ENCODE results near the gene TGFBR3.

The TGFBR3 gene

DNA sequence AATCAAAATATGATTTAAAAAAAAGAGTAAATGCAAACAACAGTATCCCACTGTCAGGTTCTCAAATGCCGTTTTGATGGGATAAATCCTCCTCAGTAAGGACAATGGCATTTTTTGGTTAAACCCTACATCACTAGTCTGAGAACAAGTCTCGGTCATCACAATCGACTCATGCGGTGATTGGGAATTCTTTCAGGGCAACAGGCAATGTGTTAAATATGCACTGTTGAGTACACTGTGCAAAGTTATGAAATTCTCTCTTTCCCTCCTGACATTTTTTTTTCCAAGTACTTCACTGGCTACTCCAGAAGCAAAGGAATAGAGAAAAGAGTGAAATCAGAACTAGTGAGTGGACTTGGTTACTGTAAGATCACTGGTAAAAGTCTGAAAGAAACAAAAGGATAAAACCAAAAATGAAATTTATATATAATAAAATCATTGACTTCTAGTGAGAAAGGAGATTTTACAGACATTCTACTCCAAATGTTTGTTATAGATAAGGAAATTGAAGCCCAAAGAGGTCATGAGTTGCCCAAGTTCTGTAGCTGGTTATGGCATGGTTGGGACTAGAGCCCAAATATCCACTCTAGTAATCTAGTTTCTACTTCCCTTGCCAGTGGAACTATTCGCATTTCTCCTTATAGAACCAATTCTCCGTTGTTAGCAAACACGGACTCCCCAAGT, 111.3 kb downstream of the TGFBR3 start:
- no peak for DNase-seq

DNA sequence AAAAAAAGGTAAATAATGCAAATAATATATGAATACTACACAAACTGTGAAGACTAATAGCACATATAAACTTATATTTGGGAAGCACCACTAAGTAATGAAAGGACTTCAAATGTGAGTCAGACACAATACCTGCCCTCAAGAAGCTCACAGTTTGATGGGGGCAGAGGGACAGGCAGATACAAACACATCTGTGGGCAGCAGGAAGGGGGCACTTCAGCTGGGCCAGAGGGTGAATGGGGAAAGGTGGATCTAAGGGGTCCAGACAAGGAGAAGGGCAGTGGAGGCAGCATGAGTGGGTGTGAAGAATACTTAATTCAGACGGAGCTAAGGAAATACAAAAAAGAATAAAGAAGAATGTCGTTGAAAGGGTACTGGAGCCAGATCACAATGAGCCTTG, 114.2 kb downstream of the TGFBR3 start:
- no peak for DNase-seq

DNA sequence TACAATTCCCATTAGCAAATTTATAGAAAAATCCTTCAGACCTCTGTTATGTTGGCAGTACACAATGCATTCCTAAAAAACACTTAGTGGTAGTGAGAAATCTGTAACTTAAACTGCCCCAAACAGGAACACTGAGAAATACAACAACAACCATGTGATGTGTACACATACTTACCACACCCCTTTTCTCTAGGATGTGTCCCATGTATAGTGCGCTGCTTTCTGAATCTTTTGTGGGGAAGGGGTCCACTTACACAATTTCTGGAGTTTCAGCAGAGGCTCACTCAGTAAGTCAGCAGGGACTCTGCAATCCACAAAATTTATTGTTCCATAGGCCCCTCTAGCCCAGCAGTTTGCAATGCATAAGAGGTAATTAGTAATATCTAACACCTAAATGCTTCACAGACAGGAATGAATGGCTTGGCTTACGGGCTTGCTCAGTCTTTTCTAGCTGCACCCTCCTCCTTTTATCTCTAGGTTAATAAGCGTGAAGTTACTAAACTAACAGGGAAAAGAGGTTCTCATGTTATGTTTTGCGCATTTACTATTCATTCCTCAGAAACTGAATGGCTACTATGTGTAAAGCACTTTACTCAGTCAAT, 115.2 kb downstream of the TGFBR3 start:
- DNase-seq = no peak

DNA sequence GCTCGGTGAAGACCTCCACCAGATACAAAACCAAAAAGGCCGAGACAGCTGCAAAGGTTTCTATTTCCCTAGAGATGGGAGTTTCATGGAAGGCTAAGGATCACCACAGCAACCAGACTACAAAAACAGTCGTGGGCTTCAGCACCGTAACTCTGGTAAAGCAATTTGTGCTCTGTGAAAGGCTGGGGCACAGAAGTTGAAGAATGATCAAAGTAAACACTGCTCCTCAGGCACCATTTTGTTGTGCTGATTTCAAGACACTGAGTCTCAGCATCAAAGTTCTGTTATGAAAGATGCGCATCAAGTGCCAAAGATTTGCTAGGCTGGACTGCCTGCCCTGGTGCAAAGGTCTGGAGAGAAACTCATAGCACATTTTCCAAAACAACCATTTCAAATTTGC, 116.2 kb downstream of the TGFBR3 start:
- no peak for DNase-seq

DNA sequence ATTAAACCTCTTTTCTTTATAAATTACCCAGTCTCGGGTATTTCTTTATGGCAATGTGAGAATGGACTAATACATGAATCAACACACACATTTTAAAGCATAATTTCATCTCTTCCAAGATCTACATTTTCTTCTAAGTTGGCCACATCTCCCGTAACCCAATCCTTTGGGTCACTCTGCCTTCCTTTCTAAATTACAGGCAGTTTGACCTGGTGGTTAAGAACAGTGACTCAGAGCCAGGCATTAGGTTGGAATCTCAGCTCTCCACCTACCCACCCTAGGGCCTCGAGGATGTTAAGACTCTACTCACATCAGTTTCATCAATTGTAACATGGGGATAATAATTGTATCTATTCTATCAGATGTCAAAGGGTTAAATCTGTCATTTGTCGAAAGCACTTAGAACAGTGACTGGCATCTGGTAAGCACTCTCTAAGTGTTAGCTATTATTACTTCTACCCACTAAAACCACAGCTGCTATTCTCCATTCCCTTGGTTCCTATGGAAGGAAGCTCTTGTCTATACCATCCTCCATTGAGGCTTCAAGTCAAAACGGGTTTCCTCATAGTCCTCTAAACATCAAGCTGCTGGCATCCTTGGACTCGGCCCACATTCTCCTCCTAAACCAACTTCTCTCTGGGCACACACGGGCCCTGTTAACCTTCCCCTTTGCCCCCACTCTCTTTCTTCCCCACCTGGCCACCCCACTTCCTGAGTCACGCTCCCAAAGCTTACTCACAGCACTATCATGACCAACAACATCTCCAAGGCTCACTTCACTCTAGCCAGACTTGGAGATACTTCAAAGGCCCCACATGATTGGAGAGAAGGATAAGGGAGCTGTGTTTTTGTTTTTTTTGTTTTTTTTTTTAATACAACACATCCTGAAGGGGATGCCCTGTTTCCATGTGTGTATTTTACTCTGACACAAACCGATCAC, 116.9 kb downstream of the TGFBR3 start:
- DNase-seq = no peak

DNA sequence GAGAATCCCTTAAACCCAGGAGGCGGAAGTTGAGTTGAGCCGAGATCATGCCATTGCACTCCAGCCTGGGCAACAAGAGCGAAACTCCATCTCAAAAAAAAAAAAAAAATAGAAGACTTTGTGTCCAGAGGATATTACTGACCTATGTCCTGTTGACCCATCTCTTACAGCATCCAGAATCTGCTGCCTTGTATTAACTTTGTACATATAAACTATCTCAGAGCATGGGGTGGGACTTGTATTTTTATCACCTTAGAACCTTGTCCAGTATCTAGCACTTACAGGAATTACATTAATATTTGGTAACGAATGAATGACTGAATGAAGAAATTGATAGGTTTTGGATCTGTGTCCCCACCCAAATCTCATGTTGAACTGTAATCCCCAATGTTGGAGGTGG, 117.8 kb downstream of the TGFBR3 start:
- DNase-seq = no peak

DNA sequence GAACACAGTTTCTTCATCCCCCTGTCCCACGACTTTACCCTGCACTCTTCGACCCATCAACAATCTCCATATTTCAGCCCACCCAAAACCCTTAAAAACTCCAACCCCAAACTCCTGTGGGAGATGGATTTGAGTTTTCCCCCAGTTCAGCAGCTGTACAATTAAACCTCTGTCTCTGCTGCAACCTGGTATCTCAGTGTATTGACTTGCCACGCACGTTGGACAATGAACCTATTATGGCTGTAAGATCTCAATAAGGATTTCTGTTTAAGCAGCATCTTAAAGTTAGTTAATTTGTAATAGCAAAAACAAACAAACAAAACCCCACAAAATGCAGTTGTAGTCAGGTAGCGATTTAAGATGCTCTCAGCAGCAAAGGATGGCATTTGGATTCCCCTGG, 119.1 kb downstream of the TGFBR3 start:
- DNase-seq = no peak

DNA sequence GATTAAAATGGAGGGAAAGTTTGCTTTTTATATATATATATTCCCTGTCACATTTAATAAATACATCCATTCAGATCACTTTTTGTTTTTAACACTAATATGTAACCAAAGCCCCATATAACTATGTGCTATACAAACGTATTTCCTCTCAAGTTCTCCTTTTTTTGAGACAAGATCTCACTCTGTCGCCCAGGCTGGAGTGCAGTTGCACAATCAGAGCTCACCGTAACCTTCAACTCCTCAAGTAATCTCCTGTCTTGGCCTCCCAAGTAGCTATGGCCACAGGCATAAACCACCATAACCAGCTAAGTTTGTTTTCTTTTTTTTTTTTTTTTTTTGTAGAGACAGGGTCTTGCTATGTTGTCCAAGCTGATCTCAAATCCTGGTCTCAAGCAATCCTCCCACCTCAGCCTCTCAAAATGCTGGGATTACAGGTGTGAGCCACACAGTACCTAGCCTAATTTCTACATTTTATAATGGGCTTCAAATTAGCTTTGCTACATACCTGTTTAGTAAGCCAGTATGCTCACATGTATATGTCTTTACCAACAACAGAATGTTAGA, 120.0 kb downstream of the TGFBR3 start:
- DNase-seq = no peak

DNA sequence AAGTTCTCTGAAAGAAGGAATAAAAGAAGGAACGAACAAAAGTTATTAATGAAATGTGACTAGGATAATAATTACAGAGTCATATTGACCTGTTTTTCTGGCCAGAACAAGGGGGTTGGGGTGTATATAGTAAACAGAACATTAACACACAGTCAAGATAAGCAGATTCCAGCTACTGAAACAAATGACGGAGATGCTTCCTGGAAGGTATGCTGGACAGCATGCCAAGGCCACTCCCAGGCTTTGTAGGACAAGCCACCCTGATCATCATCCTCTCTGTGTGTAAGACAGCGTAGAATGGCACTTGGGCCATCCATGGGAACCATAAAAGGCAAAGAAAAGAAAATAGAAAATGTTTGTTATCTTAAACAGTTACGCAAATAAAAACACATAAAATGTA, 120.7 kb downstream of the TGFBR3 start:
- no peak for DNase-seq

DNA sequence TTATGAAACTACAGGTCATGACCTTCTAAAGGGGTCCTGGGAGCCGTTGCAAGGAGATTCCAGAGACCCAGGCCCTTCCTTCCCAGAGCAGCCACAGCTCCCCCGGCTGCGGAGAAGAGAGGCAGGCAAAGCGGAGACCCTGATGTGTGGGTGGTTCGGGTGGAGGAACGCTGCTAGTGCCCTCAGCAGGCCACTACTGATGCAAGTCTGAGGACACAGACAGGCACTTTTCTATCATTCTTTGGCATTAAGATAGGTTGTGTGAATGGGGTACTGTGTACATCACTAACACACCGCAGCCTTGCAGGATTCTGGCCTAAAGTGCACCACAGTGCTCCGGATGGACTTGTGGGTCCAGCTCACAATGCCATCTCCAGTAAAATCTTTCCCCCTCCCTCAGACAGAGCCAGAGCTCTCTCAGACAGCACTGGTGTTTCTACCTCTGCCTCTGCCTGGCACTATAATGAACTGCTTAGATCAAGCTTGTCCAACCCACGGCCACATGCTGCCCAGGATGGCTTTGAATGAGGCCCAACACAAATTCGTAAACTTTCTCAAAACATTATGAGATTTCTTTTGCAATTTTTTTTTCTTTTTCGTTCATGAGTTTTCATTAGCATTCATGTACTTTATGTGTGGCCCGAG, 121.4 kb downstream of the TGFBR3 start:
- no peak for DNase-seq

DNA sequence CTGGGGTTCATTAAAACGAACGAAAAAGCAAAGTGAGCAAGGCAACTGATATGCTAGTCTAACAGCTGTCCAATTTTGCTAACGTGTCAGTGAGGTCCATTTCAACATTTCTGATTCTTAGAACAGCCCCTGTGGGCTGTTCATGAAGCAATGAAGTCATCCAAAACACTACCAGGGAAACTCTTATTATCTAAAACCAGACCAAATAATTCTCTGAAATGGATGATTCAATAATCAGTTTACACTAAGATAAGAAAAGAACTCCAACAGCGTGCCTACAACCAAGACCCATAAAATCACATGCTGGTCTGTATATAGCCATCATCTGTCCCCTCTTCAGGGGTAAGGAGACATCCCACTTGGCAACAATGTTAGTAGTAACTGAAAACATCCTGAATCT, 122.7 kb downstream of the TGFBR3 start:
- no peak for DNase-seq

DNA sequence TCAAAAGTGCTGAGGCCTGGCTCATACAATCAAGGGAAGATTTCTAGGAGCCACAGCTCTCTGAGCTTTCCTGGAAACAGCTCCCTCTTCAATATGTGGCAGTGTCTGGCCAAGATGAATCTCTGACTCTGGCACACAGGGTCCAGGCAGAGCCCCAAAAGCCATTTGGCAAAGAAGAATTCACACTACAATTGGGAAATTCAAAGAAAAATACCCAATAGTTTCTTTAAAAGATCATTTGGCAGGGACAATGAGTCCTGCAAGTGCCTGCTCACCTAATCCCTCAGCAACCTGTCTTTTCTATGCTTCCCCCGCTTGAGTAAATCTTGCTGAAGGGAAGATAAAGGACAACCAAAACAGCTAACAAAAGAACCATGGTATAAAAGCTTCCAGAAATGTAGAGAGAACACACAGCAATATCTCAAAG, 124.6 kb downstream of the TGFBR3 start:
- DNase-seq = no peak

DNA sequence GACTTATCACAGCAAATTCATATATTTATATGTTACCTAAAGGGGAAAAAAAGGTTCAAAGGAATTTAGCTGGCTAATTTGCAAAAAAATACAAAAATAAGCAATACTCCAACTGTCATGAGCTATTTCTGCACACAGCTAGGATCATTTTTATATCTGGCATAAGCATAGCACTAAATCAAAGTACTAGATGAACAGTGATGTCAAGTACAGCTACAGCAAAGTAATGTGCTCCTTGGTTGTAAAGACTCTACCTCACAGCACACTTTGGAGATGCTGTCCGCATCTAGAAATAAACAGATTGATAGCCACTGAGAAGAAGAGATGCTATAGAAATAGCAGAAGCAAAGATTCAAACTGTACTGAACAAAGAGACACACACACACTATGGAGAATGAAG, 125.4 kb downstream of the TGFBR3 start:
- no peak for DNase-seq

DNA sequence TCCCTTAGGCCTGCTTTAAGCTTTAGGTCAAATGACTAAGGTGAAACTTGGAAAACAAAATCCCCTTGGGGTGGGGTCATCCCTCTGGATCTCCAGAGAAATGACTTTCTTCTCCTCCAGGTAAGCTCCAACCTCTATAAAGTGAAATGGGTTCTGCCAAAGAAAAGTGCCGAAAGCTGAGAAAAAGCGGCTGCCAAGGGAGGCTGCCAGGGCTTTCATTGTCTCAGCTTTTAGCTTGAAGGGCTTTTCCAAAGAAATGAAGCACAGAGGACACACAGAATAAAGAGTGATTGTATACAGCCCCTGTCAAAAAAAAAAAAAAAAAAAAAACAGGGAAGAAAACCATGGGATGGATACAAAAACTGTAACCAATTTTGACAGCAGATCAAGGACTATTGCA, 126.9 kb downstream of the TGFBR3 start:
- no peak for DNase-seq

DNA sequence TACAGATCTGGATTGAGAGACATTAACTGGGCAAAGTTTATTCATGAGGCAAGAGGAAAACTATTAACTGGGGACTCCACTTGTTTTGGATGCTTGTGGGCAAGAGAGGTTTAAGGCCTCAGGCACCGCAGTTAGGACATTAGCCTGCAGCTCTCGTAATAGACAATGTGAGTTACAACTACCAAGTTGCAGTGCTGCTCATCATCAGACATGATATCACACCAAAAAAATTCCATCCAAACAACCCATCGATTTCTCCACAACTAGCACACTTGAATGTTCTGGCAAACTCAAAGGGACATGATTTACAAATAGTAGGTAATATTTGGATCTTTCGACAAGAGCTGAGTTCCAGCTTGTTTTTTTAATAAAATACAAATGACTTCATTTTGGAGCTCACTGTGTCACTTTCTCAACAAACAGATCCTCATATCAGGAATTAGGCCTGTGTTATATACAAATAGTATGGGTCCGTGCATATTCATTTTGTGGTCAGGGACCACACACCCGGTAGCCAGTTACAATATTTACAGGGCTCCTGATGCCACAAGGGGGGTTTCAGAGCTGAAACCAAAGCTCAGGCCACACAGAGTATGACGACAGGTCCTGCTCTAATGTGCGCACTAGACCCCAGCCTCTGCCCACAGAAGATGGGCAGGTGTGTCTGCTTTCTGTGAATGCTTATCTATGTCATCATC, 128.0 kb downstream of the TGFBR3 start:
- no peak for DNase-seq

DNA sequence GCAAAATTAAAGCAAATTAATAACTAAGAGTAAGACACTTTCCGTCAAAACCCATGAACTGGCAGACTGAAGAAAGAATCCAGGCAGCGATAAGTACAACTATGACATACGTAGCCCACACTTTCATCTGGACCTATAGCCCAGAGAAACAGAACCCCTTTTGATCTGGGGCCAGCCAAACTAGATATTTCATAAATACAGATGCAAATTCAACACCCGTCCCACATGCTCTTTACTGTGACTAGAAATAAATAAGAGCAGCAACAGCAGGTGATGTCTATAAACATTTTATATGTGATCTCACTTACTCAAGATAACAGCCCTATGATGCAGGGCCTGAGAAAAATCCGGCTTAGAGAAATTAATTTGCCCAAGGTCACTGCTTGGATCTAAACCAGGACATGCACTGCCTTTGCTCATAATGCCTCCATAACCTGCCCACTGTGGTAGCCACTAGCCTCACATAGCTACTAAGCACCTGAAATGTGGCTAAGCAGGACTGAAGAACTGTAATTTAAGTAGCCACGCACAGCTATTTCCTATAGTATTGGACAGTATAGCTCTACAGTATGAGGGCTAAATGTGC, 130.2 kb downstream of the TGFBR3 start:
- no peak for DNase-seq

DNA sequence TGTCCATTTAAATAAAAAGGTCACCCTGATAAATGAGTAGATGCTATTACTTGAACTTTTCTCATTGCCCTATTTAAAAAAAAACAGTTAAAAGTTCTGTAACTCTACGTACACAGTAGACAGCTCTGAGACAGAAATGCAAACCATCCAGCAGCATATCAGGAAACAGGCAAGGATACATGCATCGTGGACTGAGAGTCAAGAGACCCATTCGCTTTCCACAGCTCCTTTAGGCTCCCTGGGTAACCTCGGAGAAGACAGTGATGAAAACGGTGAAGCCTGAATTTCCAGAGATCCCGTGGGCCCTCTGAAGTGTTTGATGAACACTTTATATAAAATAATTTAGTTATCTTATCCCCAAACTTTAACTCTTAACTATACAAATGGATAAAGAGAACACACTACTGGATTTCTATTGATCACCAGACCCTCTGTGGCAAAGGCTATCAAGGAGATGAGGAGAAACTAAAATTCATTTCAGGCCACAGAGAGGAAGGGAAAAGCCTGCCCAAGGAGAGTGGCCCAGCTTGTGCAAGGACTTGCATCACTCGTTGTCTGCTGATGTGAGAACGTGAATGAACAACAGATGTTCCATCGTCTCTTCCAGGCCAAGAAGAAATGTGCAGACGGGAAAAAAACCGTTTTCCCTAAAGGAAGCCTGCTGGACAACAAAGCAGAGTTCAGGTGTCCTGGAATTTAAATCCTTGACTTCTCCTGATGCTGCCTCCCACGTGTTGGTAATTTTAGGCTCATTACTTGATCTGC, 131.0 kb downstream of the TGFBR3 start:
- DNase-seq = no peak

DNA sequence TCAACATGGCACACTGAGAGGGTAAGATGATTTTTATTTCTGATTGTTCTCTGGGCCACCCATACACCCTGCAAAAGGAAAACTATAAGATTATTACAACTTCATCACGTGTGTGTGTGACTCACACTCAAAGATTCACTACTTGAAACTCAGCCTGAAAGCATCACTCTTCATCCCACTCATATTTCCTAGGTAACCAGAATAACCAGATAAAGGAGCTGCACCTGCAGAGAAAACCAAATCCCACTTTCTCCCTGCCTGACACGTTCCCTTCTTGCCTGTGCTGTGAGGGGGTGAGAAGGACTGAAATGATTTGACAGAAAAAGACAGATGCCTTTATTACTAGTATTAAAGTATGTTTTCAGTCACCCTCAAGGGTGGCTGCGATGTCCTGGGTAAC, 131.6 kb downstream of the TGFBR3 start:
- DNase-seq = no peak

DNA sequence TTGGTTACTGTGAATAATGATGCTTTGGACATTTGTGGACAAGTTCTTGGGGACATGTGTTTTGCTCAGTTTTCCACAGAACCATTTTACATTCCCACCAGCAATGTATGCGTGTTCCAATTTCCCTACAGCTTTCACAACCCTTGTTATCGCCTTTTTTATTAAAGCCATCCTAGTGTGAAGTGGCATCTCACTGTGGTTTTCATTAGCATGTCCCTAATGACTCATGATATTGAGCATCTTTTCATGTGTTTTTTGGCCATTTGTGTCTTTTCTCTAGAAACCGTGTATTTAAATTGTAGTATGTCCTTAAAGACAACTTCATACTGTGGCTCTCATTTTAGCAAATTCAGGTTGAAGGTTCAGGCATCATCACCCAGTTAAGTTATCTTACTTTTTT, 132.1 kb downstream of the TGFBR3 start:
- DNase-seq = no peak

DNA sequence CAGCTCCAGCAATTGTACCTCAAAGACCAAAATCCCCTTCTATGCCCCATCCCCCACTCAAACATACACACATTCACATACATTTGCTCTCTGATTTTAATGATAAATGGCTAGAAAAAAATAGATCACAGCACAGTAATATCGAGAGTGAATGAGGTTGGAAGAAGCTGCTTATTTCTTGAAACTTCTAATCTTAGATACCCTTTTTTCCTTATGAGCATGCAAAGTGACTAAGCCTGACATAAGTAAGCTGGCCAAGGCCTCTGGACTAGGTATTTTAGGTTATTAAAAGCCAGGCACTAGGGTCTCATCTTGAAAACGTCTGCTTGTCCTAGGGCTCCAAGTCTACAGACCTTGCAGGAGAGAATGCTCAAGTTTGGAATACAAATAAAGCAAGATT, 133.6 kb downstream of the TGFBR3 start:
- DNase-seq = no peak

DNA sequence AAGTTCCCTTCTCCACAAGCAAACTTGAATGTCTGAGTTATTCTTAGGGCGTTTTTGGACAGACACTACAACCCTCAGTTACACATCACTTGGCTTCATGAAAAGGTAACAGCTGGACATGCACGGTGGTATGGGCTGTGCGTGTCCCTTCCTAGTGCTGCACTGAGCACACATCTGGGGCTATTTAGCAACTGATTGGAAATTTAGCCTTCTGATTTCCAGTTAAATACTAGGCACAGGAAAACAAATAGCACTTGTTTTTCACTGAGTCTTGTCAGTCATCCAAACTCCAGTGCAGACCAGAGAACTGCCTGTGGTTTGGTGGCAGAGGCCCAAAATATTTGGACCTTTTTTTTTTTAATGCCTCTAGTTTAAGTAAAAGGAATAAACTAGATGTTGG, 134.7 kb downstream of the TGFBR3 start:
- DNase-seq = no peak

Measured in cortex of kidney (tissue), 1 donor.